NCI-H1417 treated with DMSO at 0.1 percent for 48 hours (cell line): ENCODE results near the gene BAG5.
"Not testable (repeated sequence)": the region's sequence is repeated elsewhere in the genome, so short reads cannot be mapped to it uniquely, and the experiment has no call there.

Experiments
- DNase-seq: peaks from one replicate; lab custom pipeline; 2025; lab: John Stamatoyannopoulos, UW

The BAG5 gene

GRCh38 chr14:103562429-103563225 lies at the start of gene BAG5, which contains the start of gene COA8:
Gene BAG5 (minus strand): TSS chr14:103562657. CDS start chr14:103561164, 1,493 bp downstream.
Gene COA8 (plus strand): TSS chr14:103562960. CDS start chr14:103563002, 42 bp downstream.
- DNase-seq = peak; percentile 69

GRCh38 chr14:103611215-103611614 lies 48.8 kb upstream of the BAG5 start:
- no peak for DNase-seq

GRCh38 chr14:103609081-103609480 lies 46.6 kb upstream of the BAG5 start:
- not testable (repeated sequence) for DNase-seq

- DNase-seq = no peak
Observed at GRCh38 chr14:103607822-103608221, 45.4 kb upstream of the BAG5 start.

GRCh38 chr14:103606963-103607668 lies 44.7 kb upstream of the BAG5 start:
- peak; percentile 66 for DNase-seq

GRCh38 chr14:103604620-103605019 lies 42.2 kb upstream of the BAG5 start:
- no peak for DNase-seq

- no peak for DNase-seq
Observed at GRCh38 chr14:103600503-103600902, 38.0 kb upstream of the BAG5 start.

- DNase-seq = no peak
Observed at GRCh38 chr14:103597623-103598377, 35.3 kb upstream of the BAG5 start.

- peak; percentile 85 for DNase-seq
Observed at GRCh38 chr14:103594265-103594664, 31.8 kb upstream of the BAG5 start.

- DNase-seq = no peak
Observed at GRCh38 chr14:103593577-103593976, 31.1 kb upstream of the BAG5 start.

- DNase-seq = no peak
Observed at GRCh38 chr14:103584326-103584915, 22.0 kb upstream of the BAG5 start.

GRCh38 chr14:103581954-103582703 lies 19.7 kb upstream of the BAG5 start:
- no peak for DNase-seq

- no peak for DNase-seq
Observed at GRCh38 chr14:103581206-103581605, 18.7 kb upstream of the BAG5 start.

GRCh38 chr14:103578401-103579075 lies 16.1 kb upstream of the BAG5 start:
- no peak for DNase-seq

- DNase-seq = peak; percentile 50
Observed at GRCh38 chr14:103576371-103577024, 14.0 kb upstream of the BAG5 start.

GRCh38 chr14:103574707-103575285 lies 12.3 kb upstream of the BAG5 start:
- DNase-seq = no peak

- no peak for DNase-seq
Observed at GRCh38 chr14:103574104-103574503, 11.6 kb upstream of the BAG5 start.

- peak; percentile 92 for DNase-seq
Observed at GRCh38 chr14:103569408-103569807, 7.0 kb upstream of the BAG5 start.

GRCh38 chr14:103568952-103569351 lies 6.5 kb upstream of the BAG5 start:
- DNase-seq = peak; percentile 92
